Right lobe of liver (tissue), 4 donors: ENCODE data around the gene PSKH1.

ENCODE experiments used
- CTCF ChIP-seq, 4 donors: fragments of 200-600 bp in 3 of 4; fragments of 450-650 bp in 1 of 4; IDR thresholded peaks; one replicate each; pipeline versions ENCODE4 v1.5.1 to v1.8.0; 2016 to 2022; ENCODE audit warnings: antibody characterized with exemption in 4 of 4, mild to moderate bottlenecking in 2 of 4
- POLR2A ChIP-seq: fragments of 450-650 bp; IDR thresholded peaks from one replicate; pipeline ENCODE4 v1.6.1; 2017; ENCODE audit warnings: antibody characterized with exemption, mild to moderate bottlenecking
- donor health status: DM: no; HTN: no; CAD: no.
- donor health status: DM: no; HTN: no; CAD: no.
- donor health status: DM: no; HTN: yes; CAD: no.

GRCh38 chr16:67885976-67886375 is 7.1 kb upstream of the PSKH1 start:
- TF ChIP-seq POLR2A (no peak), CTCF (IDR thresholded peaks at IDR 0.05) (no peak)
